KG1 (cell line): ENCODE data around the gene CCDC136.

ENCODE experiments used
- DNase-seq: peaks from one replicate; lab custom pipeline; 2025; lab: John Stamatoyannopoulos, UW

The CCDC136 gene

GRCh38 chr7:128831994-128832879 lies 40.5 kb downstream of the CCDC136 start:
- no peak for DNase-seq

GRCh38 chr7:128832880-128833147 lies 41.0 kb downstream of the CCDC136 start:
- no peak for DNase-seq

GRCh38 chr7:128833148-128833945 lies 41.6 kb downstream of the CCDC136 start:
- no peak for DNase-seq

GRCh38 chr7:128833946-128834325 lies 42.2 kb downstream of the CCDC136 start:
- no peak for DNase-seq

GRCh38 chr7:128835231-128835751 lies 43.5 kb downstream of the CCDC136 start:
- DNase-seq, result no peak

- DNase-seq, result no peak
These were observed 44.2 kb downstream of the CCDC136 start for GRCh38 chr7:128835790-128836641.

- DNase-seq, result no peak
These were observed 45.1 kb downstream of the CCDC136 start for GRCh38 chr7:128836729-128837348.

- no peak for DNase-seq
These were observed 45.8 kb downstream of the CCDC136 start for GRCh38 chr7:128837521-128837921.

- DNase-seq, result no peak
These were observed 46.5 kb downstream of the CCDC136 start for GRCh38 chr7:128838109-128838779.

GRCh38 chr7:128838981-128839731 lies 47.4 kb downstream of the CCDC136 start:
- no peak for DNase-seq

- no peak for DNase-seq
These were observed 48.0 kb downstream of the CCDC136 start for GRCh38 chr7:128839751-128840177.

- DNase-seq, result no peak
These were observed 48.8 kb downstream of the CCDC136 start for GRCh38 chr7:128840326-128841170.

- DNase-seq, result no peak
These were observed 49.5 kb downstream of the CCDC136 start for GRCh38 chr7:128841171-128841690.

GRCh38 chr7:128841921-128842673 lies 50.3 kb downstream of the CCDC136 start:
- DNase-seq, result no peak

GRCh38 chr7:128842674-128843641 lies 51.2 kb downstream of the CCDC136 start:
- no peak for DNase-seq

GRCh38 chr7:128843938-128844621 lies 52.3 kb downstream of the CCDC136 start:
- no peak for DNase-seq
